Lower leg skin (tissue), 3 donors: ENCODE measurements around the gene NFYC.

Experiments used
- POLR2A ChIP-seq, 2 donors: fragments of 450-650 bp; IDR thresholded peaks; one replicate each; pipeline ENCODE4 v1.6.1; 2016 to 2017; ENCODE audit warnings: antibody characterized with exemption in 2 of 2, mild to moderate bottlenecking in 1 of 2, moderate library complexity in 1 of 2
- TF ChIP-seq, protein P1 (sequence below), 3 donors: fragments of 450-650 bp; IDR thresholded peaks; one replicate each; pipeline ENCODE4 v1.5.1; 2016; ENCODE audit warnings: antibody characterized with exemption in 3 of 3, mild to moderate bottlenecking in 3 of 3, moderate library complexity in 2 of 3

GRCh38 chr1:40808002-40808401 lies 116.5 kb downstream of the NFYC start:
- TF ChIP-seq, protein P1, sequence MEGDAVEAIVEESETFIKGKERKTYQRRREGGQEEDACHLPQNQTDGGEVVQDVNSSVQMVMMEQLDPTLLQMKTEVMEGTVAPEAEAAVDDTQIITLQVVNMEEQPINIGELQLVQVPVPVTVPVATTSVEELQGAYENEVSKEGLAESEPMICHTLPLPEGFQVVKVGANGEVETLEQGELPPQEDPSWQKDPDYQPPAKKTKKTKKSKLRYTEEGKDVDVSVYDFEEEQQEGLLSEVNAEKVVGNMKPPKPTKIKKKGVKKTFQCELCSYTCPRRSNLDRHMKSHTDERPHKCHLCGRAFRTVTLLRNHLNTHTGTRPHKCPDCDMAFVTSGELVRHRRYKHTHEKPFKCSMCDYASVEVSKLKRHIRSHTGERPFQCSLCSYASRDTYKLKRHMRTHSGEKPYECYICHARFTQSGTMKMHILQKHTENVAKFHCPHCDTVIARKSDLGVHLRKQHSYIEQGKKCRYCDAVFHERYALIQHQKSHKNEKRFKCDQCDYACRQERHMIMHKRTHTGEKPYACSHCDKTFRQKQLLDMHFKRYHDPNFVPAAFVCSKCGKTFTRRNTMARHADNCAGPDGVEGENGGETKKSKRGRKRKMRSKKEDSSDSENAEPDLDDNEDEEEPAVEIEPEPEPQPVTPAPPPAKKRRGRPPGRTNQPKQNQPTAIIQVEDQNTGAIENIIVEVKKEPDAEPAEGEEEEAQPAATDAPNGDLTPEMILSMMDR (IDR thresholded peaks at IDR 0.05): no peak
- TF ChIP-seq POLR2A (IDR thresholded peaks at IDR 0.05): no peak
